ENCODE data around the gene C10orf67.
"Not testable (repeated sequence)": the region's sequence is repeated elsewhere in the genome, so short reads cannot be mapped to it uniquely, and the experiment has no call there.

C10orf67 gene

DNA sequence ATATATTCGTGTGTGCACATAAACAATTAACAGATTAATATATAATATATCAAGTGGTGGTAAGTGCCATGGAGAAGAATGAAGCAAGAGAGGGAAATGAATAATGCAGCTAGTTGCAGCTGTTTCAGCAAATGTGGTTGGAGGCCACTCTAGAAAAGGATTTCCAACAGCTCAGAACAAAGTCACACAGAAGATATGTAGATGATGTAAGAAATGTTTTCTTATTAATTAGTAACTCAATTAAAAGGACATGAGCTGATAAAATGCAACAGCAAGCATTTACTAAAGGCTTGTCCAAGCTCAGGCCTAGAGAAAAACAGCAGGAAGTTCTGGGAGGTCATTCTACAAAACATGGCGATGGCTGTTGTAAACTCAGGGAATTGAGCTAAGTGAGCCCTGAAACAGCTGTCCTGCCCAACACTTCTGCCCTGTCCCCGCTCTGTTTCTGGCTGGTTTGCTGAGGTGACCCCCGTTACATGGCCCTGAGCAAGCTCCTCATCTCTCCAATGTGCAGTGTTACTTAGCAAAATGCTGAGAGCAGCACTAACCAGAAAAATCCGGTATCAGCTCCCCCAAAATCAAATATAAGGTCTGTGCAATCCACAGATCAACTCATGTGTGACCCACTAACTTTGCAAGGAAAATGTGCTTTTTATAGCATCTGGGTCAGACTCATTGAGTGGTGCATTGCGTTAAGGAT lies 23.4 kb upstream of the C10orf67 start:
- Histone ChIP-seq H3K36me3 (no peaks in the 10 kb centered on the region), H3K27me3 (peaks cover 27% of the 10 kb centered on the region), H3K4me3 (ENCODE audit: low read depth in 1 of 2, low read length in 1 of 2) (no peak overlapping the region), H3K4me1 (ENCODE audit: control insufficient read depth in 1 of 2, insufficient read depth in 1 of 2, low read depth in 1 of 2, low read length in 1 of 2) (peaks cover 0 to 3% of the 10 kb centered on the region in 2 experiments), H3K9me3 (no peaks in the 10 kb centered on the region), H3K27ac (no peak overlapping the region)
- TF ChIP-seq, protein P1, sequence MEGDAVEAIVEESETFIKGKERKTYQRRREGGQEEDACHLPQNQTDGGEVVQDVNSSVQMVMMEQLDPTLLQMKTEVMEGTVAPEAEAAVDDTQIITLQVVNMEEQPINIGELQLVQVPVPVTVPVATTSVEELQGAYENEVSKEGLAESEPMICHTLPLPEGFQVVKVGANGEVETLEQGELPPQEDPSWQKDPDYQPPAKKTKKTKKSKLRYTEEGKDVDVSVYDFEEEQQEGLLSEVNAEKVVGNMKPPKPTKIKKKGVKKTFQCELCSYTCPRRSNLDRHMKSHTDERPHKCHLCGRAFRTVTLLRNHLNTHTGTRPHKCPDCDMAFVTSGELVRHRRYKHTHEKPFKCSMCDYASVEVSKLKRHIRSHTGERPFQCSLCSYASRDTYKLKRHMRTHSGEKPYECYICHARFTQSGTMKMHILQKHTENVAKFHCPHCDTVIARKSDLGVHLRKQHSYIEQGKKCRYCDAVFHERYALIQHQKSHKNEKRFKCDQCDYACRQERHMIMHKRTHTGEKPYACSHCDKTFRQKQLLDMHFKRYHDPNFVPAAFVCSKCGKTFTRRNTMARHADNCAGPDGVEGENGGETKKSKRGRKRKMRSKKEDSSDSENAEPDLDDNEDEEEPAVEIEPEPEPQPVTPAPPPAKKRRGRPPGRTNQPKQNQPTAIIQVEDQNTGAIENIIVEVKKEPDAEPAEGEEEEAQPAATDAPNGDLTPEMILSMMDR (IDR thresholded peaks at IDR 0.05), result no peak

DNA sequence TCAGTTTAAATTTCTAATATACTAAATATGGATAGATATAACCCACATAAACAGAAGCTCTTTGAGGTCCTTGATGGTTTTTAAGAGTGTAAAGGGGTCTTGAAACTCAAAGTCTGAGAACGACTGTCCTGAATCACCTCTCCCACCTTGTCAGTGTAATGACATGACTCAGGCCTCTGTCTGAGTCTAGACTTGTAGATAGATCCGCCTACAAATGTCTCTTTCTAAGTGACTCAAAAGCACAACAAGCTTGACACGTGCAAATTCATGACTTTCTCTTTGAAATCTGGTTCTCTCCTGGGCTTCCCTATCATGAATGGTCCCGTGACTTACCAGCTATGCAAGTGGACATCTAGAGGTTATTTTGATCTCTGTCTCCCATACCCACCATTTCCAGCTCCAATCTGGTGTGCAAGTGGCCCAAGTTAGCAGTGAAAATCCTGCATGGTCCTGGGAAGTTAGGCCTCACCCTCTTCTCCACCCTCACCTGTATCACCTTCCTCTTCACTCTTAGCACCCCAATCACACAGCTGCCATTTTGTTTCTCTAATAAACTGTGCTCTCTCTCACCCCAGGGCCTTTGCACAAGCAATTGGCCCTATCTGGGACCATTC lies 20.9 kb upstream of the C10orf67 start:
- H3K27me3 ChIP-seq, result peaks cover 24% of the 10 kb centered on the region
- H3K4me1 ChIP-seq (ENCODE audit: control insufficient read depth in 1 of 2, insufficient read depth in 1 of 2, low read depth in 1 of 2, low read length in 1 of 2); H3K4me3 ChIP-seq (ENCODE audit: low read depth in 1 of 2, low read length in 1 of 2); H3K27ac ChIP-seq; H3K36me3 ChIP-seq; H3K9me3 ChIP-seq: not testable (repeated sequence)

DNA sequence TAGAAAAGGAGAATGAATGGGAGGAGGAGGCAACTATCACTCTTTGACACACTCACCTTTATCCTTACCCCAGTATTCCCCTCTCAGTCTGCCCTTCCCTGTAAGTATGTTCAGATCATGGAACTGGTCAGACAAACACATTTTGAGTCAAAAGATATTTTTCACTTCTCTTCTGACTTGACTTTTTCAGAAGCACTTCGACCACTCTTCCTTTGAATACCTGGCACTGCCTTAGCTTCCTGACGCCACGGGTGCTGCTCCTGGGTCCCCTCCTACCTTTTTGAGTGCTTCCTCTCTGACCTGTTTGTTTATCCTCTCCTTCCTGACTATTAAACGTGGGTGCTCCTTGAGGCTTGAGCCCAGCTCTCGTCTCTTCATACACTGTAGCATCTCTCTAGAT lies 19.8 kb upstream of the C10orf67 start:
- TF ChIP-seq, protein P1 (IDR thresholded peaks at IDR 0.05), result no peak
- Histone ChIP-seq H3K27me3 (peaks cover 14% of the 10 kb centered on the region), H3K36me3 (no peaks in the 10 kb centered on the region), H3K4me3 (ENCODE audit: low read depth in 1 of 2, low read length in 1 of 2) (no peak overlapping the region), H3K4me1 (ENCODE audit: control insufficient read depth in 1 of 2, insufficient read depth in 1 of 2, low read depth in 1 of 2, low read length in 1 of 2) (peaks cover 0 to 10% of the 10 kb centered on the region in 2 experiments), H3K9me3 (no peaks in the 10 kb centered on the region), H3K27ac (no peak overlapping the region)

DNA sequence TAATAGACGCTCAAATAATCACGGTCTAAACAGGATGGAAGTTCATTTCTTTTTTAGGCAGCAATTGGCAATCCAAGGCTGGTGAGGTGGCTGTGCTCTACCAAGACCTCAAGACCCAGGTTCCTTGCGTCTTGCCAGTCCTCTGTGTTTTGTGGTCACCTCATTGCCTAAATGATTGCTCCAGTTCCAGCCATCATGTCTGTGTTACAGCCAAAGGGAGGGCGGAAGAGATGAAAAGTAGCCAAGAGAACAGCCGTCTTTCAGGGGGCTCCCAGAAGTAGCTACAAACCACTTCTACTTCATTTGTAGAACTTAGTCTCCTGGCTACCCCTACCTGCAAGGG lies 19.2 kb upstream of the C10orf67 start:
- H3K27me3 ChIP-seq, result peaks cover 8% of the 10 kb centered on the region
- peaks cover 0 to 10% of the 10 kb centered on the region in 2 experiments for H3K4me1 ChIP-seq (ENCODE audit: control insufficient read depth in 1 of 2, insufficient read depth in 1 of 2, low read depth in 1 of 2, low read length in 1 of 2)
- TF ChIP-seq, protein P1 (IDR thresholded peaks at IDR 0.05), result no peak
- no peak overlapping the region for H3K4me3 ChIP-seq (ENCODE audit: low read depth in 1 of 2, low read length in 1 of 2)
- no peaks in the 10 kb centered on the region for H3K36me3 ChIP-seq
- H3K27ac ChIP-seq, result no peak overlapping the region
- H3K9me3 ChIP-seq, result no peaks in the 10 kb centered on the region

DNA sequence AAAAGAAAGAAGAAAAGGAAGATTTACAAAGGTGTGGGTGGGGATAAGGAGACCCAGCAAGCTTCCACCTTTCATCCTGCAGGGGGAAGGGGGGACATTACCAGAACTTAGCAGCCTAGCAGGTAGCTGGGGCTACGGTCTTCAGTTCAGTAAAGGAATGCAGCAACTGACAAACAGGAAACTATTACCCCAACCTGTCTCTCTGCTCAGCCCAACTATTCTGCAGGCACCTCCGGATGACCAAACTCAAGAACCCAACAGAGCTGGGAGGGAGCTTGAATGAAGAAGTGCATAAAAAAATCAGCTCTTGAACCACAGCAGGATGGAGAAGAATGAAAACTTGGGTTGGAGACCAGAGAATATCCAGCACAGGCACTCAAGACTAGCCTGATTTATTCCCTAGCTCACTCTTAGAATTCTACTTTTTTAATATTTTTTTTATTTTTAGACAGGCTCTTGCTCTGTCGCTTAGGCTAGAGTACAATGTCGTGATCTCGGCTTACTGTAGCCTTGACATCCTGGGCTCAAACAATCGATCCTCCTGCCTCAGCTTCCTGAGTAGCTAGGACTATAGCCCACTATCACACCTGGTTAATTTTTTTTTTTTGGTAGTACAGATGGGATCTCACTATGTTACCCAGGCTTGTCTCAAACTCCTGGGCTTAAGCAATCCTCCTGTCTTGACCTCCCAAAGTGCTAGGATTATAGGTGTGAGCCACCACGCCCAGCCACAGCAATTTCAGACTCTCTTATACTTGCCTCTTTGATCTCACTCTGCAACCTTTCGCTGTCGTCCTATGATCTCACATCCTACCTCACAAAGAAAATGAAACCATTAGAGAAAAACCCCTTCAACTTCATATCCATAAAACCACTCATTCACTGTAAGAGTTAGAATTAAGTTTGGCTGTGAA lies 18.5 kb upstream of the C10orf67 start:
- no peak overlapping the region for H3K4me3 ChIP-seq (ENCODE audit: low read depth in 1 of 2, low read length in 1 of 2)
- TF ChIP-seq, protein P1 (IDR thresholded peaks at IDR 0.05), result no peak
- peaks cover 2% of the 10 kb centered on the region for H3K27me3 ChIP-seq
- peaks cover 0 to 10% of the 10 kb centered on the region in 2 experiments for H3K4me1 ChIP-seq (ENCODE audit: control insufficient read depth in 1 of 2, insufficient read depth in 1 of 2, low read depth in 1 of 2, low read length in 1 of 2)
- no peaks in the 10 kb centered on the region for H3K36me3 ChIP-seq
- H3K9me3 ChIP-seq, result no peaks in the 10 kb centered on the region
- no peak overlapping the region for H3K27ac ChIP-seq

All from neutrophil (primary cell).